ENCODE results near the gene TMEM242.

DNA sequence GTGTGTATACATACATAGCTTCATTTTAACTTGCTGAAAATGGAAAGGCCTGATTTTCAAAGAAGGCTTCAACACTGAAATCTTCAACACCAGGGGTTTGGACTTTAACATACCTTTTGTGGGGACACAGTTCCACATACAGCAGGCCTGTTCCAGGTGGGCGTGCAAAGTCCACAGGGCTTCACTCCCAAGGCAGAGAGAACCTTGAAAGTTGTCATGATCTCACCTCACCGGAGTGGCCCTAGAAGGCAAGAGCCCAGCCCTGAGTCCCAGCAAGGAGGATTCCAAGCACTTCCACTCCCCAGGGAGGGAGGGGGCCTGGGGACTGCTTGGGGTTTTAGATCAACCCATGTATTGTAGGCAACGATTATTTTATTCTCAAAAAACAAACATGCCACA, 47.2 kb downstream of the TMEM242 start:
- TF ChIP-seq TCF4 (CRISPR knock-in tag; IDR thresholded peaks at IDR 0.05; ENCODE audit: borderline replicate concordance) (no peak), ZFP3 (CRISPR knock-in tag; IDR thresholded peaks at IDR 0.05) (no peak), PPARA (CRISPR knock-in tag; IDR thresholded peaks at IDR 0.05; ENCODE audit: borderline replicate concordance) (no peak), OSR1 (CRISPR knock-in tag; IDR thresholded peaks at IDR 0.05) (no peak)
- TF ChIP-seq, protein P1, sequence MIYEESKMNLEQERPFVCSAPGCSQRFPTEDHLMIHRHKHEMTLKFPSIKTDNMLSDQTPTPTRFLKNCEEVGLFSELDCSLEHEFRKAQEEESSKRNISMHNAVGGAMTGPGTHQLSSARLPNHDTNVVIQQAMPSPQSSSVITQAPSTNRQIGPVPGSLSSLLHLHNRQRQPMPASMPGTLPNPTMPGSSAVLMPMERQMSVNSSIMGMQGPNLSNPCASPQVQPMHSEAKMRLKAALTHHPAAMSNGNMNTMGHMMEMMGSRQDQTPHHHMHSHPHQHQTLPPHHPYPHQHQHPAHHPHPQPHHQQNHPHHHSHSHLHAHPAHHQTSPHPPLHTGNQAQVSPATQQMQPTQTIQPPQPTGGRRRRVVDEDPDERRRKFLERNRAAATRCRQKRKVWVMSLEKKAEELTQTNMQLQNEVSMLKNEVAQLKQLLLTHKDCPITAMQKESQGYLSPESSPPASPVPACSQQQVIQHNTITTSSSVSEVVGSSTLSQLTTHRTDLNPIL (CRISPR knock-in tag; IDR thresholded peaks at IDR 0.05; ENCODE audit: low read depth) = no peak
